GM18499 (cell line): Measurements from ENCODE around the gene DENND1A.

Experiments
- ATAC-seq: cut with Tn5 transposase; IDR thresholded peaks from one replicate; pipeline ENCODE4 v1.9.1; 2021; ENCODE audit warnings: moderate number of reproducible peaks; ENCODE audit not compliant: insufficient read depth, unreplicated experiment

DENND1A gene

GRCh38 chr9:123550797-123551196, 379.1 kb downstream of the DENND1A start:
- ATAC-seq, result no peak

GRCh38 chr9:123550012-123550411, 379.9 kb downstream of the DENND1A start:
- ATAC-seq, result no peak

GRCh38 chr9:123548741-123549545, 381.0 kb downstream of the DENND1A start:
- no peak for ATAC-seq

- no peak for ATAC-seq
Observed at GRCh38 chr9:123544007-123544827, 385.7 kb downstream of the DENND1A start.

GRCh38 chr9:123543492-123543891, 386.4 kb downstream of the DENND1A start:
- ATAC-seq, result no peak

- no peak for ATAC-seq
Observed at GRCh38 chr9:123542435-123543225, 387.3 kb downstream of the DENND1A start.

GRCh38 chr9:123541411-123541810, 388.5 kb downstream of the DENND1A start:
- ATAC-seq, result no peak

GRCh38 chr9:123540457-123540856, 389.5 kb downstream of the DENND1A start:
- no peak for ATAC-seq

GRCh38 chr9:123537809-123538208, 392.1 kb downstream of the DENND1A start:
- no peak for ATAC-seq

- no peak for ATAC-seq
Observed at GRCh38 chr9:123536455-123536868, 393.5 kb downstream of the DENND1A start.

- no peak for ATAC-seq
Observed at GRCh38 chr9:123534336-123534735, 395.6 kb downstream of the DENND1A start.

GRCh38 chr9:123530244-123530643, 399.7 kb downstream of the DENND1A start:
- no peak for ATAC-seq

- no peak for ATAC-seq
Observed at GRCh38 chr9:123528501-123528900, 401.4 kb downstream of the DENND1A start.

- ATAC-seq, result no peak
Observed at GRCh38 chr9:123527981-123528380, 401.9 kb downstream of the DENND1A start.

GRCh38 chr9:123525957-123526356, 404.0 kb downstream of the DENND1A start:
- ATAC-seq, result no peak

- no peak for ATAC-seq
Observed at GRCh38 chr9:123525424-123525823, 404.5 kb downstream of the DENND1A start.

GRCh38 chr9:123524866-123525265, 405.1 kb downstream of the DENND1A start:
- no peak for ATAC-seq

GRCh38 chr9:123523845-123524244, 406.1 kb downstream of the DENND1A start:
- no peak for ATAC-seq

- no peak for ATAC-seq
Observed at GRCh38 chr9:123523001-123523400, 406.9 kb downstream of the DENND1A start.

GRCh38 chr9:123522251-123522650, 407.7 kb downstream of the DENND1A start:
- no peak for ATAC-seq

GRCh38 chr9:123518338-123518737, 411.6 kb downstream of the DENND1A start:
- no peak for ATAC-seq
